ENCODE results near the gene LAMA5.

Gene LAMA5

DNA sequence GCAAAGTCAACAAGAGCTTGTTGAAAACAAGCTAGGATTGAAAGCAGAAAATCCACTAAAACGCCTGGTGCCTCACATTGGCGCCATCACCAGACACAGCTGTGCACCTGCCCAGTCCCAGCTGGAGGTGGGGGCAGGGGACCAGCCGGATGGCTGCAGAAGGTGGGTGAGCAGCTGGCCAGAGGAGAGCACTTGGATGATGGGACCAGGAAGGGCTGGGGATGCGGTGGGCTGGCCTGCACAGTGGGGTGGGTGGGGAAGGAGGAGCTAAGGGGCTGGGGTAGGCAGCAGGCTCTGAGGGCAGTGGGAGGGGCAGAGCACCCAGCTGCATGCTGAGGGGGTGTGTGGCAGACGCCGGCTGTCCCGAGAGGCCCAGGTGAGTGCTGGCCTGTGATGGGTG is 32.9 kb upstream of the LAMA5 start:
- Histone ChIP-seq H3K9ac (ENCODE audit: low read length) (no peak overlapping the region), H3F3A (ENCODE audit: insufficient read depth, low read length) (no peaks in the 10 kb centered on the region), H3K9me2 (replicated peaks; ENCODE audit: insufficient read depth, low read length) (no peaks in the 10 kb centered on the region), H2AFZ (ENCODE audit: low read length) (no peak overlapping the region), H3K4me2 (ENCODE audit: low read depth, low read length) (no peak overlapping the region), H3K4me1 (ENCODE audit: low read length) (no peaks in the 10 kb centered on the region), H3K4me3 (ENCODE audit: low read length) (no peak overlapping the region), H3K36me3 (replicated peaks; ENCODE audit: insufficient read depth, low read length) (no peaks in the 10 kb centered on the region), H4K20me1 (ENCODE audit: insufficient read depth, low read length) (no peaks in the 10 kb centered on the region), H3K27me3 (replicated peaks; ENCODE audit: insufficient read depth, low read length) (no peaks in the 10 kb centered on the region), H3K9me3 (replicated peaks; ENCODE audit: insufficient read depth, low read length) (no peaks in the 10 kb centered on the region), H3K27ac (ENCODE audit: low read length) (no peak overlapping the region), H3K79me2 (ENCODE audit: low read length) (peaks cover 12% of the 10 kb centered on the region)
- TF ChIP-seq, protein P1, sequence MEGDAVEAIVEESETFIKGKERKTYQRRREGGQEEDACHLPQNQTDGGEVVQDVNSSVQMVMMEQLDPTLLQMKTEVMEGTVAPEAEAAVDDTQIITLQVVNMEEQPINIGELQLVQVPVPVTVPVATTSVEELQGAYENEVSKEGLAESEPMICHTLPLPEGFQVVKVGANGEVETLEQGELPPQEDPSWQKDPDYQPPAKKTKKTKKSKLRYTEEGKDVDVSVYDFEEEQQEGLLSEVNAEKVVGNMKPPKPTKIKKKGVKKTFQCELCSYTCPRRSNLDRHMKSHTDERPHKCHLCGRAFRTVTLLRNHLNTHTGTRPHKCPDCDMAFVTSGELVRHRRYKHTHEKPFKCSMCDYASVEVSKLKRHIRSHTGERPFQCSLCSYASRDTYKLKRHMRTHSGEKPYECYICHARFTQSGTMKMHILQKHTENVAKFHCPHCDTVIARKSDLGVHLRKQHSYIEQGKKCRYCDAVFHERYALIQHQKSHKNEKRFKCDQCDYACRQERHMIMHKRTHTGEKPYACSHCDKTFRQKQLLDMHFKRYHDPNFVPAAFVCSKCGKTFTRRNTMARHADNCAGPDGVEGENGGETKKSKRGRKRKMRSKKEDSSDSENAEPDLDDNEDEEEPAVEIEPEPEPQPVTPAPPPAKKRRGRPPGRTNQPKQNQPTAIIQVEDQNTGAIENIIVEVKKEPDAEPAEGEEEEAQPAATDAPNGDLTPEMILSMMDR (IDR thresholded peaks at IDR 0.05; ENCODE audit: low read length) = no peak
- TF ChIP-seq EZH2phosphoT487 (IDR thresholded peaks at IDR 0.05; ENCODE audit: low read length) (no peak), EZH2 (optimal IDR thresholded peaks at IDR 0.05; ENCODE audit: low read depth, low read length) (no peak)
- DNase-seq = no peak

DNA sequence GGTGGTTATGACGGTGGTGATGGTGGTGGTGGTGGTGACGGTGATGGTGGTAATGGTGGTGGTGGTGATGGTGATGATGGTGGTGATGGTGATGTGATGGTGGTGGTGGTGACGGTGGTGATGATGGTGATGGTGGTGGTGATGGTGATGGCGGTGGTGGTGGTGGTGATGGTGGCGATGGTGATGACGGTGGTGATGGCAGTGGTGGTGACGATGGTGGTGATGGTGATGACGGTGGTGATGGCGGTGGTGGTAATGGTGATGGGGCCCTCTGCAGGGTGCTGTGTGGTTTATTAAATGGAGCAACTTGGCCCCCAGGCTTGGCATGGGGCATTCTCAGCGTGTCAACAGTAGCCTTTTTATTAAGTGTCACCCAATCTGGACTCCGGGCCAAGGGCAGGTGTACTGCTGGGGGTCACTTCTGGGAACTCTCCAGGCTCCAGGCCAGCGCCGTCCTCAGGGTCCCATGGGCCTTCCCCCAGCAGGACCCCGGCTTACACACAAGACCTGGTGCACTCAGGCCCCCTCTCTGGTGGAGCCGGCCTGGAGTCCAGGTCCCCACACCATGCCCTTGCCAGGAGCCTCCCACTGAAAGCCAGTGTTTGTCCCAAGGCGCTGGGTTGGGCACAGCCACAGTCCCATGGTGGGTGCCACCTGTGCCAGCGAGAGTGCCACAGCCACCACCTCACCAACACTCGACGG is 31.2 kb upstream of the LAMA5 start:
- Histone ChIP-seq H4K20me1 (ENCODE audit: insufficient read depth, low read length) (no peaks in the 10 kb centered on the region), H3K9me2 (replicated peaks; ENCODE audit: insufficient read depth, low read length) (no peaks in the 10 kb centered on the region), H3K9me3 (replicated peaks; ENCODE audit: insufficient read depth, low read length) (no peaks in the 10 kb centered on the region), H3K9ac (ENCODE audit: low read length) (no peak overlapping the region), H2AFZ (ENCODE audit: low read length) (no peak overlapping the region), H3F3A (ENCODE audit: insufficient read depth, low read length) (no peaks in the 10 kb centered on the region), H3K4me3 (ENCODE audit: low read length) (no peak overlapping the region), H3K27ac (ENCODE audit: low read length) (no peak overlapping the region), H3K27me3 (replicated peaks; ENCODE audit: insufficient read depth, low read length) (no peaks in the 10 kb centered on the region), H3K79me2 (ENCODE audit: low read length) (no peaks in the 10 kb centered on the region), H3K4me1 (ENCODE audit: low read length) (no peaks in the 10 kb centered on the region), H3K4me2 (ENCODE audit: low read depth, low read length) (no peak overlapping the region), H3K36me3 (replicated peaks; ENCODE audit: insufficient read depth, low read length) (no peaks in the 10 kb centered on the region)
- DNase-seq = no peak
- no peak for TF ChIP-seq EZH2 (optimal IDR thresholded peaks at IDR 0.05; ENCODE audit: low read depth, low read length)
- no peak for TF ChIP-seq EZH2phosphoT487 (IDR thresholded peaks at IDR 0.05; ENCODE audit: low read length)
- TF ChIP-seq, protein P1 (IDR thresholded peaks at IDR 0.05; ENCODE audit: low read length) = no peak

GRCh38 chr20:62396367-62397239 is 29.5 kb upstream of the LAMA5 start:
- Histone ChIP-seq H3K36me3 (replicated peaks; ENCODE audit: insufficient read depth, low read length) (no peaks in the 10 kb centered on the region), H3K4me1 (ENCODE audit: low read length) (no peaks in the 10 kb centered on the region), H3K79me2 (ENCODE audit: low read length) (no peaks in the 10 kb centered on the region), H3K9me2 (replicated peaks; ENCODE audit: insufficient read depth, low read length) (no peaks in the 10 kb centered on the region), H4K20me1 (ENCODE audit: insufficient read depth, low read length) (no peaks in the 10 kb centered on the region), H3F3A (ENCODE audit: insufficient read depth, low read length) (no peaks in the 10 kb centered on the region), H3K27me3 (replicated peaks; ENCODE audit: insufficient read depth, low read length) (no peaks in the 10 kb centered on the region), H3K4me2 (ENCODE audit: low read depth, low read length) (no peak overlapping the region), H3K4me3 (ENCODE audit: low read length) (no peak overlapping the region), H3K9me3 (replicated peaks; ENCODE audit: insufficient read depth, low read length) (no peaks in the 10 kb centered on the region), H3K9ac (ENCODE audit: low read length) (no peak overlapping the region), H2AFZ (ENCODE audit: low read length) (no peak overlapping the region), H3K27ac (ENCODE audit: low read length) (no peak overlapping the region)
- TF ChIP-seq, protein P1 (IDR thresholded peaks at IDR 0.05; ENCODE audit: low read length) = no peak
- TF ChIP-seq EZH2 (optimal IDR thresholded peaks at IDR 0.05; ENCODE audit: low read depth, low read length) (no peak), EZH2phosphoT487 (IDR thresholded peaks at IDR 0.05; ENCODE audit: low read length) (no peak)
- no peak for DNase-seq

Data from MM.1S (cell line).